ENCODE results near the gene GNA14.

DNA sequence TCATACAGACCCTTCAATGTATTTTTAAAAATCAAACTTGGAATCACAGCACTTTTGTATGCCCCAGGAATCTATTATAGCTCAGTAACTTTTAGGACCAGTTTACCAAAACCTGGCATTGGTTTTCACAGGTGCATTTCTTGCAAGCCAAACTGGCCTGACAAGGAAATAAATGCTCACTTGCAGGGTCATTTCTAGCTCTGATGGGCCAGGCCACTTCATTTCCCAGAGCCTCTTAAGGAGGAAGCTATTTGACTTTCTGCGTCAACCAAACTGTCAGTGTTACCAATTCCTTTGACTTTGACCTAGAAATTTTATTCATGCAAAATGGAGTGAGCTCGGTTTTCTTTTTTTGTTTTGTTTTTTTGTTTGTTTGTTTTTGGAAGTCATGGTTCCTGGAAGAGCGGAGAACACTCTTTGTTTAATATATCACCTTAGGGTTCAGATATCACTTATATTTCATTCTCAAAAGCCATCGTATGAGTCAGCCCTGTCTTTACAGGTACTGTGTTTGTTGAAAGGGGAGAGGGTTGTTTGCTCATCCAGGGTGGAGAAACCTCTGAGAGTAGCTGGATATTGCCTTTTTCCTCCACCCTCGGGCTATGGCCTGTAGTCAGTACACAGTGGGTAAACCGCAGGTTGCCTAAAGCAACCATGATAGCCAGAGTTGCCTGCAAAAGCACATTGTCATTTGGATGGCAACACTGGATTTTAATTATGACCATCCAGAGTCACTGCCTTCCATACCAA is 58.9 kb downstream of the GNA14 start:
- TF ChIP-seq, protein P1, sequence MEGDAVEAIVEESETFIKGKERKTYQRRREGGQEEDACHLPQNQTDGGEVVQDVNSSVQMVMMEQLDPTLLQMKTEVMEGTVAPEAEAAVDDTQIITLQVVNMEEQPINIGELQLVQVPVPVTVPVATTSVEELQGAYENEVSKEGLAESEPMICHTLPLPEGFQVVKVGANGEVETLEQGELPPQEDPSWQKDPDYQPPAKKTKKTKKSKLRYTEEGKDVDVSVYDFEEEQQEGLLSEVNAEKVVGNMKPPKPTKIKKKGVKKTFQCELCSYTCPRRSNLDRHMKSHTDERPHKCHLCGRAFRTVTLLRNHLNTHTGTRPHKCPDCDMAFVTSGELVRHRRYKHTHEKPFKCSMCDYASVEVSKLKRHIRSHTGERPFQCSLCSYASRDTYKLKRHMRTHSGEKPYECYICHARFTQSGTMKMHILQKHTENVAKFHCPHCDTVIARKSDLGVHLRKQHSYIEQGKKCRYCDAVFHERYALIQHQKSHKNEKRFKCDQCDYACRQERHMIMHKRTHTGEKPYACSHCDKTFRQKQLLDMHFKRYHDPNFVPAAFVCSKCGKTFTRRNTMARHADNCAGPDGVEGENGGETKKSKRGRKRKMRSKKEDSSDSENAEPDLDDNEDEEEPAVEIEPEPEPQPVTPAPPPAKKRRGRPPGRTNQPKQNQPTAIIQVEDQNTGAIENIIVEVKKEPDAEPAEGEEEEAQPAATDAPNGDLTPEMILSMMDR (IDR thresholded peaks at IDR 0.05; ENCODE audit: low read depth, low read length) = no peak
- no peak for TF ChIP-seq EZH2phosphoT487 (IDR thresholded peaks at IDR 0.05; ENCODE audit: low read depth)
